Fibroblast of skin of scalp (primary cell): Measurements from ENCODE around the gene EPB41L1.

Experiments used
- DNase-seq: peaks from one replicate; pipeline ENCODE4 v3.0.0-alpha.2; 2013

The EPB41L1 gene

GRCh38 chr20:36231331-36231730 is 76.8 kb downstream of the EPB41L1 start:
- DNase-seq: no peak

GRCh38 chr20:36234771-36235320 is 80.3 kb downstream of the EPB41L1 start:
- DNase-seq: no peak

GRCh38 chr20:36235892-36236785 is 81.6 kb downstream of the EPB41L1 start, which contains the start of gene AAR2:
TSS of gene AAR2 (plus strand) at chr20:36236478. CDS start at chr20:36239869, 3,391 bp downstream.
- DNase-seq: peak; percentile 81

- DNase-seq: no peak
Observed at GRCh38 chr20:36236786-36237121, 82.2 kb downstream of the EPB41L1 start.

- no peak for DNase-seq
Observed at GRCh38 chr20:36237477-36237876, 82.9 kb downstream of the EPB41L1 start.

GRCh38 chr20:36238153-36238552 is 83.6 kb downstream of the EPB41L1 start:
- DNase-seq: no peak

GRCh38 chr20:36238760-36239159 is 84.2 kb downstream of the EPB41L1 start:
- DNase-seq: no peak

- DNase-seq: no peak
Observed at GRCh38 chr20:36240076-36240475, 85.5 kb downstream of the EPB41L1 start.

- DNase-seq: no peak
Observed at GRCh38 chr20:36241678-36242077, 87.1 kb downstream of the EPB41L1 start.

- no peak for DNase-seq
Observed at GRCh38 chr20:36243726-36244125, 89.2 kb downstream of the EPB41L1 start.

GRCh38 chr20:36246401-36246800 is 91.9 kb downstream of the EPB41L1 start:
- DNase-seq: no peak

- no peak for DNase-seq
Observed at GRCh38 chr20:36248836-36249235, 94.3 kb downstream of the EPB41L1 start.

GRCh38 chr20:36249450-36249849 is 94.9 kb downstream of the EPB41L1 start:
- DNase-seq: no peak

- DNase-seq: no peak
Observed at GRCh38 chr20:36251426-36251825, 96.9 kb downstream of the EPB41L1 start.

- DNase-seq: no peak
Observed at GRCh38 chr20:36252511-36252910, 98.0 kb downstream of the EPB41L1 start.

- no peak for DNase-seq
Observed at GRCh38 chr20:36253036-36253435, 98.5 kb downstream of the EPB41L1 start.

GRCh38 chr20:36254076-36254475 is 99.5 kb downstream of the EPB41L1 start:
- DNase-seq: no peak

GRCh38 chr20:36255445-36255844 is 100.9 kb downstream of the EPB41L1 start:
- DNase-seq: no peak

GRCh38 chr20:36259177-36260061 is 104.9 kb downstream of the EPB41L1 start:
- no peak for DNase-seq

- no peak for DNase-seq
Observed at GRCh38 chr20:36260316-36260715, 105.8 kb downstream of the EPB41L1 start.

- no peak for DNase-seq
Observed at GRCh38 chr20:36261389-36262105, 107.0 kb downstream of the EPB41L1 start.

GRCh38 chr20:36262440-36262839 is 107.9 kb downstream of the EPB41L1 start:
- no peak for DNase-seq
